Glutamatergic neuron (in vitro differentiated cells): Measurements from ENCODE around the gene PPAN. TPM values are rescaled to one million over a fixed set of nuclear protein-coding genes. Genes with fewer than 3 reads are reported as not detected.

Source experiments
- DNase-seq: peaks from one replicate; pipeline ENCODE4 v3.0.0; 2022
- H3K27ac Mint-ChIP-seq: one replicate; pipeline ENCODE4 v1.8.0; 2020; ENCODE audit warnings: mild to moderate bottlenecking, mixed read lengths, inconsistent platforms; ENCODE audit not compliant: unreplicated experiment
- H3K27me3 Mint-ChIP-seq: one replicate; pipeline ENCODE4 v1.8.0; 2020; ENCODE audit warnings: mild to moderate bottlenecking, moderate library complexity, mixed read lengths, inconsistent platforms; ENCODE audit not compliant: unreplicated experiment
- H3K36me3 Mint-ChIP-seq: one replicate; pipeline ENCODE4 v1.8.0; 2020; ENCODE audit warnings: mild to moderate bottlenecking, mixed read lengths, inconsistent platforms; ENCODE audit not compliant: unreplicated experiment
- H3K4me1 Mint-ChIP-seq: one replicate; pipeline ENCODE4 v1.8.0; 2020; ENCODE audit warnings: mild to moderate bottlenecking, low read depth, mixed read lengths, inconsistent platforms; ENCODE audit not compliant: unreplicated experiment
- H3K4me3 Mint-ChIP-seq: one replicate; pipeline ENCODE4 v1.8.0; 2020; ENCODE audit warnings: mild to moderate bottlenecking, mixed read lengths, inconsistent platforms; ENCODE audit not compliant: unreplicated experiment
- H3K9me3 Mint-ChIP-seq: one replicate; pipeline ENCODE4 v1.8.0; 2020; ENCODE audit warnings: mild to moderate bottlenecking, moderate library complexity, mixed read lengths, inconsistent platforms; ENCODE audit not compliant: unreplicated experiment
- total RNA-seq: library from RNA; stranded (reverse); fragmentation: NEBNext Ultra II Directional; extraction: Animal tissue kit (Norgen Biotek cat#: 25700); gene quantifications from one replicate; pipeline ENCODE4 v1.2.1, GENCODE V29; 2021; ENCODE audit not compliant: unreplicated experiment
- TF ChIP-seq, protein P1 (sequence below): fragments of 200-600 bp; sonication (generic); IDR thresholded peaks from one replicate; pipeline ENCODE4 v1.5.0; 2021; ENCODE audit not compliant: partially characterized antibody, unreplicated experiment

Gene PPAN
- total RNA-seq, 1 donor from 2014 or later: 44.5 TPM

DNA sequence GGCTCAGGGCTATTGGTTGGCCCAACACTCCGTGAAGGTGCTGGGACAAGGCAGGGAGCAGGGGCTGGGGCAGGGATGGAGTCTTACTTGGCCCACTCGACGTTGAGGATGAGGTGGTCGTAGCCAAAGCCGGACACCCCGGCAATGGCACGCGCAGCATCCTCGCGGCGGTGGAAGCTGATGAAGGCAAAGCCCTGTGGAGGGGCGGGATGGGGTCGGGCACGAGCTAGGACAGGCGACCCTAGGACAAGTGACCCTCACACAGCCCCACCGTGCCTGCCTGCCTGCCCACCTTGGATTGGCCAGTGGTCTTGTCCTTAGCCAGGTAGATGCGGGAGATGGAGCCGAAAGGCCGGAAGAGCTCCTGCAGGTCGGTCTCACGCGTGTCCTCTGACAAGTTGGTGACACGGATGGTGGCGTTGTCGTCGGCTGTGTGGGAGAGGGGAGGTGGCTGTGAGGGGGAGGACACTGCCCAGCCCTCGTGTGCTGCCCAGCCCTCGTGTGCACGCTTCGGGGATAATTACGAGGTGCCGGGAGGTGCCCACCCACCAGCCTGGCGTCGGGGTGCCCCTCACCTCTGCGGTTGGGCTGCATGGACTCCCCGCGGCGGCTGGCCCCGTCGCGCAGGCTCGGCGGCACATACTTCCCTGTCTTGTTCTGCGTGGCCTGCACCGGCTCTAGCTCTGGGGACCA, 9.4 kb downstream of the PPAN start:
- TF ChIP-seq, protein P1, sequence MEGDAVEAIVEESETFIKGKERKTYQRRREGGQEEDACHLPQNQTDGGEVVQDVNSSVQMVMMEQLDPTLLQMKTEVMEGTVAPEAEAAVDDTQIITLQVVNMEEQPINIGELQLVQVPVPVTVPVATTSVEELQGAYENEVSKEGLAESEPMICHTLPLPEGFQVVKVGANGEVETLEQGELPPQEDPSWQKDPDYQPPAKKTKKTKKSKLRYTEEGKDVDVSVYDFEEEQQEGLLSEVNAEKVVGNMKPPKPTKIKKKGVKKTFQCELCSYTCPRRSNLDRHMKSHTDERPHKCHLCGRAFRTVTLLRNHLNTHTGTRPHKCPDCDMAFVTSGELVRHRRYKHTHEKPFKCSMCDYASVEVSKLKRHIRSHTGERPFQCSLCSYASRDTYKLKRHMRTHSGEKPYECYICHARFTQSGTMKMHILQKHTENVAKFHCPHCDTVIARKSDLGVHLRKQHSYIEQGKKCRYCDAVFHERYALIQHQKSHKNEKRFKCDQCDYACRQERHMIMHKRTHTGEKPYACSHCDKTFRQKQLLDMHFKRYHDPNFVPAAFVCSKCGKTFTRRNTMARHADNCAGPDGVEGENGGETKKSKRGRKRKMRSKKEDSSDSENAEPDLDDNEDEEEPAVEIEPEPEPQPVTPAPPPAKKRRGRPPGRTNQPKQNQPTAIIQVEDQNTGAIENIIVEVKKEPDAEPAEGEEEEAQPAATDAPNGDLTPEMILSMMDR: no peak
- DNase-seq: no peak
- no peak overlapping the region for H3K4me3 Mint-ChIP-seq
- no peaks in the 10 kb centered on the region for H3K36me3 Mint-ChIP-seq
- H3K9me3 Mint-ChIP-seq: peaks cover 4% of the 10 kb centered on the region
- H3K4me1 Mint-ChIP-seq: peaks cover 3% of the 10 kb centered on the region
- no peaks in the 10 kb centered on the region for H3K27me3 Mint-ChIP-seq
- H3K27ac Mint-ChIP-seq: no peak overlapping the region

DNA sequence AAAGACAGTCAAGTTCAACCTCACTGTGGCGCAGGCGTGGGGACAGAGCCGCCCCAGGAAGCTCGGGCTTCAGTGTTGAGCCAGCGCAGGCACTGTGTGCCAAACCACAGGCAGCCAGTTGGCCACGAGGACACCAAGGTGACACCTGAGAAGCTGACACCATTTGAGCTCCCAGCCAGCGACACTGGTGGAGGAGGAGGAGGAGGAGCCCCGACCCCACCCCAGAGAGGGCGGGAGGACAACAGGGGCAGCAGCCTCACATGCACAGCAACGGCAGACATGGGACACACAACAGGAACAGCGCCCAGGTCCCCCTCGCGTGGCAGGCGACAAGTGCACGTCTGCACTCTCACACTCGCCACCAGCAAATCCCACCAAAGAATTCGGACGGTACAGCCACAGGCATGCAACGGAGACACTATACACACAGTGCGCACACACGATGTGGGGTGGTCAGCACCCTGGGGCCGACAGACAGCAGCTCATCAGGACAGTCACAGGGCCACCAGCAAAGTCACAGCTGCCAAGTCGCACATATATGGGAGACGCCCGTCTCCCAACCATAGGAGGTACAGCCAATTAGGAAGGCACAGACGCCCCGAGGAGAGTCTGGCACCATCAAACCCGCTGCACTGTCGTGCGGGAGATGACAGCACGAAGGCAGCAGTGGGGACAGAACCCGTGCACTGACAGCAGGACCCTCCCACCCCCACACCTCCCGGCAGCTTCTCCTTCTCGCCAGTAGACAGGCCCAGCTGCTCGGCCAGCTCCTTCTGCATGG, 10.1 kb downstream of the PPAN start:
- Mint-ChIP-seq H3K27me3 (no peaks in the 10 kb centered on the region), H3K4me3 (no peak overlapping the region), H3K27ac (no peak overlapping the region), H3K4me1 (peaks cover 3% of the 10 kb centered on the region), H3K36me3 (no peaks in the 10 kb centered on the region), H3K9me3 (peaks cover 6% of the 10 kb centered on the region)
- TF ChIP-seq, protein P1: no peak
- DNase-seq: no peak

DNA sequence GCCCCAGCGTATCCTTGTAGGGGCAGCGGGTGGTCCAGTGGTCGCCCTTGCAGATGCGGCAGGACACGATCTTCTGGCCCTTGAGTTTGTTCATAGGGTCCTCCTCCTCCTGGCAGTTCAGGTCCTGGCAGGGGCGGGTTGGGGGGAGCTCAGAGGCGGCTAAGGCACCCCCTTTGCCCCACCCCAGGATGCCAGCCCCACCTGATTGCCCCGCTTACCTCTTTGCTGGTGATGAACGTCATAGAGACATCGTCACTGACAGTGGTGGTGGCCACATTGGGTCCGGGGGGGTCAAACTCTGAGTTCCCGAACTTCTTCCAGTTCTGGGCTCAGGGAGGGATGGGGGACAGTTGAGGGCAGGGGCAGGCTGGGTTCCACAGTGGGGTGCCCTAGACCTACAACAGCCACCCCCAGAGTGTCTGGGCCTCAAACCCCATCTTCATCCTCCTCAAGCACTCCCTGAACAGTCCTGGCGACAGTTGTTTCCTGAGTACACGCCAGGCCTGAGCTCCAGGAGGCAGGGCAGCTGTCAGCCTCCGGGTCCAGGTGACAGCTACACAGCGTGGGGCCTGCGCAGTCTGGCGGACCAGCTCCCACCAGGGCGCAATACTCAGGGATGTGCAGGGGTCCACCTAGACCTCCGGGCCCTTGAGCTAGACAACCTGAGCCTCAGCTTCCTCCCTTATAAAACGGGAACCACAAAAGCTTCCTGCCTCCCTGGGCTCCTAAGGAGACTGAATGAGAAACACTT, 10.9 kb downstream of the PPAN start:
- H3K27me3 Mint-ChIP-seq: no peaks in the 10 kb centered on the region
- H3K36me3 Mint-ChIP-seq: no peaks in the 10 kb centered on the region
- no peak overlapping the region for H3K27ac Mint-ChIP-seq
- no peak overlapping the region for H3K4me3 Mint-ChIP-seq
- peaks cover 3% of the 10 kb centered on the region for H3K4me1 Mint-ChIP-seq
- no peak for DNase-seq
- TF ChIP-seq, protein P1: no peak
- peaks cover 2% of the 10 kb centered on the region for H3K9me3 Mint-ChIP-seq

DNA sequence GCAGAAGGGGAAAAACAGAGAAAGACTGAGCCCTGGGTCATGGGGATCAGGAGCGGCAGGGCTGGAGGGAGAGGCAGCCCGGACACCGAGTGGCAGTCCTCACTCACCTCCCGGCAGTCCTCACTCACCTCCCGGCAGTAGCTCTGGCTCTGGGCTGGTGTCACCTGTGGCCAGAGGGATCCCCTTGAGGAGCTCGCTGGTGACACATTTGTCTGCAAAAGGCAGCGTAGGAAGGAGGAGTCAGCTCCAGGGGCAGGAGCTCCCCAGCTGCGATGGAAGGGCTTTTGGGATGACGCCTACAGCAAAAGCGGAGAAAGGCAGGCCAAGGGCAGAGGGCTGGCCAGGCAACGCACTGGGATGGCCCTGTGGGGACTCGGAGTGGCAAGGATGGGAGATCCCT, 12.8 kb downstream of the PPAN start:
- Mint-ChIP-seq H3K27me3 (no peaks in the 10 kb centered on the region), H3K9me3 (peaks cover 2% of the 10 kb centered on the region), H3K4me3 (peak overlapping the region; percentile 95), H3K4me1 (peaks cover 3% of the 10 kb centered on the region), H3K36me3 (no peaks in the 10 kb centered on the region), H3K27ac (peak overlapping the region; percentile 80)
- DNase-seq: no peak
- TF ChIP-seq, protein P1: no peak
